Measurements from ENCODE around the gene CCNI.
"Not testable (repeated sequence)": the region's sequence is repeated elsewhere in the genome, so short reads cannot be mapped to it uniquely, and the experiment has no call there.

The CCNI gene

DNA sequence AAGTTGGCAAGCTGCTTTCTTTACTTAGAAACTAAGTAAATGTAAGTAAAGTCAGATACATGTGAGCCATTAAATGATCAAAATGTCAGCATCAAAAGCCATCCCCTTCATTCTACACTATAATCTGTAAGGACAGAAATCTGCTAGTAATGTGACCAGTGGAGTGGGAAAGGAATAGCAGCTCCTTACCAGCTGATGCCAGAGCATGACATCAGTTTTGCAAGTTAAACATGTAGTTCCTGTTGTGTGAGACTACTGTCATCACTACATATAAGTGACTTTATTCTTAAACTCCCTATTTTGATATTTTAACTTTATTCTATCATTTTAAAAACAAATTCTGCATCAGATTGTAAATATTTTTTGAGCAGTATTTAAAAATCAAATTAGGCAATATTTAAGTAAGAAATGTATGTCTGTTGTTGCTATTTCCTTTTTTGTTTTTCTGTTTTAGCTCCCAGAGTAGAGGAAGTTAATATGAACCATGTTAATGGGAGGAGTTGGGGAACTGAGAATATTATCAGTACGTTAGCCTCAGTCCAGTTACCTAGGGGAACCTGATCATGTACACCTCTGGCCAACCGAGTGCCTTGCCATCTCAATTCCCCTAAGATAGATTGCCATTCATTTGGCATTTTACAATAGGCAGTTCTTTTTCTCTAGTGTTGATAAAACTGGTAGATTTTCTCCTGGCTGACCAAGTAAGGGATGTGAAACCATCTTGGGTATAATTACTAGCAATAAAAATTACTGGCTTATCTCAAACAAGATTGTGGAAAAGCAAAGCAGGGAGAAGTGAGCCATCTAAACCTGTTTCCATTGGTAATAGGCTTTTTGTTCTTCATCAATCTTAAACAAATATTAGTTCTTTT lies 34.7 kb downstream of the CCNI start:
- TF ChIP-seq, protein P1, sequence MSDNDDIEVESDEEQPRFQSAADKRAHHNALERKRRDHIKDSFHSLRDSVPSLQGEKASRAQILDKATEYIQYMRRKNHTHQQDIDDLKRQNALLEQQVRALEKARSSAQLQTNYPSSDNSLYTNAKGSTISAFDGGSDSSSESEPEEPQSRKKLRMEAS (IDR thresholded peaks at IDR 0.05; ENCODE audit: low read depth, low read length): no peak
- no peak for TF ChIP-seq MYC (IDR thresholded peaks at IDR 0.05; ENCODE audit: low read depth, low read length)
- TF ChIP-seq, protein P2, sequence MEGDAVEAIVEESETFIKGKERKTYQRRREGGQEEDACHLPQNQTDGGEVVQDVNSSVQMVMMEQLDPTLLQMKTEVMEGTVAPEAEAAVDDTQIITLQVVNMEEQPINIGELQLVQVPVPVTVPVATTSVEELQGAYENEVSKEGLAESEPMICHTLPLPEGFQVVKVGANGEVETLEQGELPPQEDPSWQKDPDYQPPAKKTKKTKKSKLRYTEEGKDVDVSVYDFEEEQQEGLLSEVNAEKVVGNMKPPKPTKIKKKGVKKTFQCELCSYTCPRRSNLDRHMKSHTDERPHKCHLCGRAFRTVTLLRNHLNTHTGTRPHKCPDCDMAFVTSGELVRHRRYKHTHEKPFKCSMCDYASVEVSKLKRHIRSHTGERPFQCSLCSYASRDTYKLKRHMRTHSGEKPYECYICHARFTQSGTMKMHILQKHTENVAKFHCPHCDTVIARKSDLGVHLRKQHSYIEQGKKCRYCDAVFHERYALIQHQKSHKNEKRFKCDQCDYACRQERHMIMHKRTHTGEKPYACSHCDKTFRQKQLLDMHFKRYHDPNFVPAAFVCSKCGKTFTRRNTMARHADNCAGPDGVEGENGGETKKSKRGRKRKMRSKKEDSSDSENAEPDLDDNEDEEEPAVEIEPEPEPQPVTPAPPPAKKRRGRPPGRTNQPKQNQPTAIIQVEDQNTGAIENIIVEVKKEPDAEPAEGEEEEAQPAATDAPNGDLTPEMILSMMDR (IDR thresholded peaks at IDR 0.05; ENCODE audit: low read depth, low read length): no peak
- TF ChIP-seq POLR2A (IDR thresholded peaks at IDR 0.05; ENCODE audit: extremely low read depth, insufficient read length): no peak
- DNase-seq (ENCODE audit: low read depth): peak; percentile 9
- H3K4me3 ChIP-seq (ENCODE audit: low read depth, low read length): no peak overlapping the region

DNA sequence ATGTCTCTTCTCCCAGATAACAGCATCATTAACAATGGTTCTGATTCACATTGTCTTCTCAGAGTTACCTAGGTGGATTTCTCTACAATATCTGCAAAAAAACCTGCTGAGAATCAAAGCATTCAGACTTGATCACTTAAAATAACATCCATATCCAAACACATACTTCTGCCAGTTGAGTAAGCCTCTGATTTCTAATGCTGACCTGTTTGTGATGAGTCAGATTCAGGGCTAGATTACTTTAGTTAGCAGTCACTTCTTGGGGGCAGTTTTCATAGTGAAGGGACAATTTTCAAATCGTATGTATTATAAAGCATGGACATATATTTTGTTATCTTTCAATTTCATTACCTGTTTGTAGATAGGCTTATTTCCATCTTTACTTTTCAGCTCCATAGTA lies 35.5 kb downstream of the CCNI start:
- H3K4me3 ChIP-seq (ENCODE audit: low read depth, low read length): no peak overlapping the region
- DNase-seq (ENCODE audit: low read depth): no peak

DNA sequence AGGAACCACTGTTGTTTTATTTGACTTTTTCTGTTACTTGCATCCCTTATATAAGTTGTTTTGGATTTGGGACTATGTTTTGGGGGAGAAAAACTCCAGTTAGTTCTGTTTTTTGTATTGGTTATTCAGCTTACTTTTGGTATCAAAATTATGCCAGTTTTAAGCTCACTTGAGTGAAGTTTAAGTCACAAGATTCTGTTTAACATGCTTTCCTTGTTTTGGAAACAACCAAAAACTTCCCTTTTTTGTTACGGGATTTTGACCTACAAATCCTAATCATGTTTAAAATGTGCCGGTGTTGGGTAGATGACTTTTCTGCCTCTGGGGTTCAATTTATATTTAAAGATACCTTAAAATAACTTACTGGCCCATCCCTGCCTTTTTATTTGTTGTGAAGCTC lies 36.0 kb downstream of the CCNI start:
- no peak overlapping the region for H3K4me3 ChIP-seq (ENCODE audit: low read depth, low read length)
- DNase-seq (ENCODE audit: low read depth): no peak
- TF ChIP-seq, protein P1 (IDR thresholded peaks at IDR 0.05; ENCODE audit: low read depth, low read length): no peak
- TF ChIP-seq POLR2A (IDR thresholded peaks at IDR 0.05; ENCODE audit: extremely low read depth, insufficient read length) (no peak), MYC (IDR thresholded peaks at IDR 0.05; ENCODE audit: low read depth, low read length) (no peak)

More for the DNA sequence above, 35.5 kb downstream of the CCNI start:
- TF ChIP-seq, protein P1 (IDR thresholded peaks at IDR 0.05; ENCODE audit: low read depth, low read length): no peak
- TF ChIP-seq POLR2A (IDR thresholded peaks at IDR 0.05; ENCODE audit: extremely low read depth, insufficient read length) (no peak), MYC (IDR thresholded peaks at IDR 0.05; ENCODE audit: low read depth, low read length) (no peak)
- TF ChIP-seq, protein P2 (IDR thresholded peaks at IDR 0.05; ENCODE audit: low read depth, low read length): no peak

DNA sequence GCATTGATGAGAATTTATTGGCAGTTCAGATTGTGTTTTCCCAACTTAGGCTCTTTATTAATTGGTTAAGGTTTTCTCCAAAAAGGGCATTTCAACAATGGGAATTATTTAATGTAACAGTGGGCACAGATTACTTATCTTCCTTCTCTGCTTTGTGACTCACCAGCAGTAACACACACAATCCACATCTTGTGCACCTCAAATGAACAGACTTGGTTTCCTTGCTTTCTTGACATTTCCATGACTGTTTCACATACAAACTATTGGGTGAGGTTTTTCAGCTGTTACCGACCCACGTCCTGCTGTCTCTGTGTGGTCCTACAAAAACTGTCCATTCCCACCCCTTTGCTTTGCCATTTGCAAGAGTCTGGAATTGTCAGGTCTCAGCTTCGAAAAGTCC lies 38.1 kb downstream of the CCNI start:
- no peak overlapping the region for H3K4me3 ChIP-seq (ENCODE audit: low read depth, low read length)
- DNase-seq (ENCODE audit: low read depth): no peak
- TF ChIP-seq MYC (IDR thresholded peaks at IDR 0.05; ENCODE audit: low read depth, low read length): no peak
- TF ChIP-seq, protein P1 (IDR thresholded peaks at IDR 0.05; ENCODE audit: low read depth, low read length): no peak

DNA sequence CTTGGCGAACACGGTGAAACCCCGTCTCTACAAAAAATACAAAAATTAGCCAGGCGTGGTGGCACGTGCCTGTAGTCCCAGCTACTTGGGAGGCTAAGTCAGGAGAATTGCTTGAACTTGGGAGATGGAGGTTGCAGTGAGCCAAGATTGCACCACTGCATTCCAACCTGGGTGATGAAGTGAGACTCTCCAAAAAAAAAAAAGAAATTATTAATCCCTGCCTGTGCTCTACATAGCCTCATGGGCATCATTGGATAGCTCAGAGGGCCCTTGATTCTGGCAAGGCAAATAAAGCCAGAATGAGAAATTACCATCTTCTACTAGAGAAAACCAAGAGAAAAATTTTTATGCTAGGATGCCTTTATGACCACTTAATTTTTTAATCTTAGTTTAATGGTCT lies 38.6 kb downstream of the CCNI start:
- DNase-seq (ENCODE audit: low read depth); H3K4me3 ChIP-seq (ENCODE audit: low read depth, low read length): not testable (repeated sequence)

DNA sequence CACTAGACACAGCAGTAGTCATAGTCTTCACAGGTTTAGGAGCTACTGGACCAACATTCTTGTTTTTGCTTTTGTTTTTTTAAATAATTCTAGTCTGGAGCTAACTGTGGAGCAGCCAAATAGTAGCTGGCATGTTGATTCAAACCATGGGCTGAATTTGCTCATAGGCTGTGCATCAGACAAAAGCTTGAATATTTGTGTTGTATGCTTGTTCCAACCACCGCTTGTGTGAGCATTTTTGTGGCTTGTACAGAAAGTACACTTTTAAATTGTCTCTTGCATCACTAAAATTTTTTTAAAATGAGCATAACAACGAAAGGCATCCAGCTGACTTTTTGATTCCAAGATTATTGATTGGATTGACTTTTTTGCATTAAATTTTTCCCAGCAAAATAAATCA lies 39.6 kb downstream of the CCNI start:
- H3K4me3 ChIP-seq (ENCODE audit: low read depth, low read length): no peak overlapping the region
- DNase-seq (ENCODE audit: low read depth): no peak
- TF ChIP-seq MYC (IDR thresholded peaks at IDR 0.05; ENCODE audit: low read depth, low read length): no peak
- TF ChIP-seq, protein P2 (IDR thresholded peaks at IDR 0.05; ENCODE audit: low read depth, low read length): no peak
- TF ChIP-seq, protein P1 (IDR thresholded peaks at IDR 0.05; ENCODE audit: low read depth, low read length): no peak
- TF ChIP-seq POLR2A (IDR thresholded peaks at IDR 0.05; ENCODE audit: extremely low read depth, insufficient read length): no peak

DNA sequence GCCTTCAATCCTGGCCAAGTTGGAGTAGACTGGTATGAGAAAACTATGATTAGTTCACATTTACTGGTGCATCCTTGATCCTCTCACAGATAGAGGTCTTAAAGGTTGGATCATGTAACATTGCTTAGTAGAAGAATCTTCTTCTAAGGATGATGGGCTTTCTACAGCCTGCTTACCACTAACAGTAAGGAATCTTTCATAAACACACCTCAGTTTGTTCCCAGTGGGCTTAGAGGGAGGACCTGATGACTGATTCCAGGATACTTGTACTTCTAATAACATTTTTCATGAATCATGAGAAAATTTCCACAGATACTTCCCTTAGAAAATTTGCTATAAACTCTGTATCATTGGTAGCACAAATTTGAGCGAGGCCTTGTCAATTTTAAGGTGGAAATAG lies 40.6 kb downstream of the CCNI start:
- TF ChIP-seq POLR2A (IDR thresholded peaks at IDR 0.05; ENCODE audit: extremely low read depth, insufficient read length): no peak
- TF ChIP-seq, protein P1 (IDR thresholded peaks at IDR 0.05; ENCODE audit: low read depth, low read length): no peak
- TF ChIP-seq, protein P2 (IDR thresholded peaks at IDR 0.05; ENCODE audit: low read depth, low read length): no peak
- TF ChIP-seq MYC (IDR thresholded peaks at IDR 0.05; ENCODE audit: low read depth, low read length): no peak
- H3K4me3 ChIP-seq (ENCODE audit: low read depth, low read length): no peak overlapping the region
- DNase-seq (ENCODE audit: low read depth): no peak

Data from NB4 (cell line).